Gastroesophageal sphincter (tissue), 4 donors: Measurements from ENCODE around the gene MIPOL1. TPM values are rescaled to one million over a fixed set of nuclear protein-coding genes. Genes with fewer than 3 reads are reported as not detected.
"Not testable (repeated sequence)": the region's sequence is repeated elsewhere in the genome, so short reads cannot be mapped to it uniquely, and the experiment has no call there.

Experiments used
- ATAC-seq: fragments of 150-250 bp; one replicate; pipeline ENCODE4 v1.9.1; 2016; ENCODE audit warnings: mild to moderate bottlenecking, moderate library complexity
- H3K27ac ChIP-seq, 4 donors: fragments of 200-600 bp; sonication (generic) in 3 of 4; 1 replicate in 3 of 4; 2 replicates in 1 of 4; pipeline ENCODE4 v1.5.1; 2016 to 2019
- H3K27me3 ChIP-seq: fragments of 200-600 bp; sonication (generic); one replicate; pipeline ENCODE4 v1.5.1; 2019
- H3K36me3 ChIP-seq, 2 donors: fragments of 200-600 bp; sonication (generic); one replicate each; pipeline ENCODE4 v1.5.1; 2019; ENCODE audit warnings: control low read depth in 1 of 2
- H3K4me1 ChIP-seq, 3 donors: fragments of 200-600 bp; sonication (generic); 1 replicate in 2 of 3; 2 replicates in 1 of 3; pipeline ENCODE4 v1.5.1; 2016 to 2019; ENCODE audit warnings: control low read depth in 2 of 3
- H3K4me3 ChIP-seq, 2 donors: fragments of 200-600 bp; sonication (generic); one replicate each; pipeline ENCODE4 v1.5.1; 2019; ENCODE audit warnings: mild to moderate bottlenecking in 1 of 2, moderate library complexity in 1 of 2
- H3K9me3 ChIP-seq, 3 donors: fragments of 200-600 bp; sonication (generic); one replicate each; pipeline ENCODE4 v1.5.1; 2017 to 2019; ENCODE audit warnings: control low read depth in 2 of 3
- EP300 ChIP-seq: sonication (generic); formaldehyde crosslinking; IDR thresholded peaks from one replicate; pipeline ENCODE4 v1.6.1; 2017; ENCODE audit warnings: antibody characterized with exemption, mild to moderate bottlenecking
- POLR2A ChIP-seq, 2 donors: fragments of 450-650 bp; IDR thresholded peaks; one replicate each; pipeline ENCODE4 v1.6.1; 2017; ENCODE audit warnings: antibody characterized with exemption in 2 of 2, mild to moderate bottlenecking in 2 of 2, moderate library complexity in 1 of 2
- POLR2AphosphoS5 ChIP-seq: sonication (generic); formaldehyde crosslinking; IDR thresholded peaks from one replicate; pipeline ENCODE4 v1.6.1; 2017; ENCODE audit warnings: antibody characterized with exemption
- WGBS, 2 donors: methylation state at CpG; one replicate each; pipeline ENCODE4 v1.1.5; 2018; ENCODE audit warnings: low coverage in 1 of 2; 5-methylcytosine and 5-hydroxymethylcytosine counted together
- total RNA-seq, 4 donors: library from RNA; depleted of rRNA; stranded (reverse); fragments of >200 nt; gene quantifications; one replicate each; pipeline ENCODE4 v1.1.0, GENCODE V29; 2016
- TF ChIP-seq, protein P1 (sequence below), 4 experiments: fragments of 200-600 bp in 2 of 4; fragments of 450-650 bp in 2 of 4; sonication (generic) in 1 of 4; IDR thresholded peaks; one replicate each; pipeline ENCODE4 v1.5.1; 2017 to 2019; ENCODE audit warnings: antibody characterized with exemption in 4 of 4, mild to moderate bottlenecking in 2 of 4, moderate library complexity in 2 of 4

MIPOL1 gene
- total RNA-seq, 4 donors from 2014 or later: 10.6 to 32.8 (median 19.4) TPM

DNA sequence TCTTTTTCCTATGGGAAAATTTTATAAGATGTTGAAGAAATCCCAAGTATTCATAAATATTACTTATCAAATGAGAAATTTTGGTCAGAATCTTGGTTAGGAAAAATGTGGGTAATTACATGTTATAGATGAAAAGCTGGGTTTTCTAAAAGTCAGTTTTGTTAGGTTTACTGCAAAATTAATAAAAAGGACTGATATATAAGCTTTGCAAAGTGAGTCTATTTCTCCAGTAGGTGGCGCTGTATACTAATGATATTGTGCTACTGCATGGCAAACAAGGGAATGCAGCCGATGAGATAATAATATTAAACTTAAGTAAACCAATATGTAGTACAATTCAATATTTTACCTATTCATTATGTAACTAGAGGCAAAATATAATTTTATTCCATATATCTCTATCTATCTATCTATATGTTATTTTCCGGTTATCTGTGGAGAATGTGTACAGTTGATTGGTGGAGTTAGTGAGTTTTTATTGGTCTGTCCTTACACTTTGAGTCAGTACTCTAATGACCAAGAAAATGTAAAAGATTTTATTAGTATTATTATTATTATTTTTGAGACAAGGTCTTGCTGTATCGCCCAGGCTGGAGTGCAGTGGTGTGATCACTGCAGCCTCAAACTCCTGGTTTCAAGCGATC, 32.9 kb downstream of the MIPOL1 start:
- H3K4me1 ChIP-seq: no peaks in the 10 kb centered on the region
- TF ChIP-seq POLR2AphosphoS5: no peak
- TF ChIP-seq, protein P1, sequence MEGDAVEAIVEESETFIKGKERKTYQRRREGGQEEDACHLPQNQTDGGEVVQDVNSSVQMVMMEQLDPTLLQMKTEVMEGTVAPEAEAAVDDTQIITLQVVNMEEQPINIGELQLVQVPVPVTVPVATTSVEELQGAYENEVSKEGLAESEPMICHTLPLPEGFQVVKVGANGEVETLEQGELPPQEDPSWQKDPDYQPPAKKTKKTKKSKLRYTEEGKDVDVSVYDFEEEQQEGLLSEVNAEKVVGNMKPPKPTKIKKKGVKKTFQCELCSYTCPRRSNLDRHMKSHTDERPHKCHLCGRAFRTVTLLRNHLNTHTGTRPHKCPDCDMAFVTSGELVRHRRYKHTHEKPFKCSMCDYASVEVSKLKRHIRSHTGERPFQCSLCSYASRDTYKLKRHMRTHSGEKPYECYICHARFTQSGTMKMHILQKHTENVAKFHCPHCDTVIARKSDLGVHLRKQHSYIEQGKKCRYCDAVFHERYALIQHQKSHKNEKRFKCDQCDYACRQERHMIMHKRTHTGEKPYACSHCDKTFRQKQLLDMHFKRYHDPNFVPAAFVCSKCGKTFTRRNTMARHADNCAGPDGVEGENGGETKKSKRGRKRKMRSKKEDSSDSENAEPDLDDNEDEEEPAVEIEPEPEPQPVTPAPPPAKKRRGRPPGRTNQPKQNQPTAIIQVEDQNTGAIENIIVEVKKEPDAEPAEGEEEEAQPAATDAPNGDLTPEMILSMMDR (IDR thresholded peaks at IDR 0.05): peak; percentile 55 to 73 (median 62)
- peaks cover 0 to 2% (median 0%) of the 10 kb centered on the region in 3 donors for H3K9me3 ChIP-seq
- H3K27ac ChIP-seq: no peak overlapping the region
- 56% methylated on average over 5 of the region's 5 CpGs for WGBS, 2 donors
- no peaks in the 10 kb centered on the region for H3K27me3 ChIP-seq
- H3K4me3 ChIP-seq: no peak overlapping the region
- H3K36me3 ChIP-seq: no peaks in the 10 kb centered on the region
- ATAC-seq: no peak

DNA sequence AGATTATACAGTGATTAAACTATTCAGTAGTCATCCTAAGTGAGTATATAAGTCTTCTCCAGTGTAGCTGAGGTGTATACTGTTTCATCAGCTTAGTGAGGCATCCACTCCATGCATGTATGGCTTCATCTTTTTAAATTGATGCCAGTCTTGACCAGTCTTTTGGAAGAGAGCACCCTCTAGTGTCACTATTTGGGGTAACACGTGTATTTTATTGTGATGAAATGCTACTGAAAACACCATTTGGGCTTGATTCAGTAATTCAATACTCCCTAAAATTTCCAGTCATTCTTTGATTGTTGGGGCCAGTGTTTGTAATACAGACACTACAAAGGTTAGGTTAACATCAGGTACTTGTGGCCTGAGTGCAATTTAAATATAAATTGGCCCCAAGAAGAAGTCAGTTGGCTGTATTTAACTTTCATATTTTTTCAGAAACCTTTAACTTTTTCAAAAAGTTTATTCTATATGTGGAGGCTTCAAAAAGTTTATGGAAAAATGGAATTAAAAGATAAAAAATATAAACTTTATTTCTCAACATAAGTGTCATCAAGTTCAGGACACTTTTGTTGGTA, 35.3 kb downstream of the MIPOL1 start:
- Histone ChIP-seq H3K9me3 (no peaks in the 10 kb centered on the region), H3K4me1 (no peaks in the 10 kb centered on the region), H3K36me3 (no peaks in the 10 kb centered on the region), H3K27me3 (no peaks in the 10 kb centered on the region), H3K4me3 (no peak overlapping the region), H3K27ac (no peak overlapping the region)
- ATAC-seq: no peak
- TF ChIP-seq POLR2A (IDR thresholded peaks at IDR 0.05): no peak
- TF ChIP-seq, protein P1 (IDR thresholded peaks at IDR 0.05): peak; percentile 28 to 65 (median 41)
- WGBS, 2 donors: 0% methylated on average over 1 of the region's 1 CpG; no CpG with 5 or more reads in 1 of the 2 donors

DNA sequence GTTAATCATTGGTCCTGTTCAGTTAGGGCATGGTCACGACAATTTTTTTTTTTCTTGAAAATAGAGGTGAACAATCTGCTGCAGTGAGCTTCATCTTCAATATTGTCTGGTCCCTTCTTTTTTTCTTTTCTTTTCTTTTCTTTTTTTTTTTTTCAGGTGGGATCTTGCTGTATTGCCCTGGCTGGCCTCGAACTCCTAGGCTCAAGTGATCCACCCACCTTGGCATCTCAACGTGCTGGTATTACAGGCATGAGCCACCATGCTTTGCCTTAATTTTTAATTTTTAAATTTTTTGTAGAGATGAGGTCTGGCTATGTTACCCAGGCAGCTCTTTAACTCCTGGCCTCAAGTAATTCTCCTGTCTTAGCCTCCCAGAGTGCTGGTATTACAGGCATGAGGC, 36.5 kb downstream of the MIPOL1 start:
- no peak for ATAC-seq
- Histone ChIP-seq H3K9me3 (no peaks in the 10 kb centered on the region), H3K27ac (no peak overlapping the region), H3K4me1 (no peaks in the 10 kb centered on the region), H3K36me3 (no peaks in the 10 kb centered on the region), H3K4me3 (no peak overlapping the region), H3K27me3 (no peaks in the 10 kb centered on the region)
- WGBS, 2 donors: 85 to 100% methylated on average over 2 to 3 of the region's 3 CpGs
- TF ChIP-seq POLR2A (IDR thresholded peaks at IDR 0.05): no peak
- no peak for TF ChIP-seq POLR2AphosphoS5
- TF ChIP-seq, protein P1 (IDR thresholded peaks at IDR 0.05): no peak
- no peak for TF ChIP-seq EP300

DNA sequence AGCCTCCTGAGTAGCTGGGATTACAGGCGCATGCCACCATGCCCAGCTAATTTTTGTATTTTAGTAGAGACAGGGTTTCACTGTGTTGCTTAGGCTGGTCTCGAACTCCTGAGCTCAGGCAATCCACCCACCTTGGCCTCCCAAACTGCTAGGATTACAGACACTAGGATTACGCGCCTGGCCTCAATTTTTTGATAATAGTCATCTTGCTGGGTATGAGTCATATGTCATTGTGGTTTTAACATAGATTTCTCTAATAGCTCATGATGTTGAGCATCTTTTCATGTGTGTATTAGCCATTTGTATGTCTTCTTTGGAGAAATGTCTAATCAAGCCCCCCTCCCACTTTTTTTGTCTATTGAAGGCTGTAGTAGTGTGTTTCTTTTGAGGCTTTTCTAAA, 38.3 kb downstream of the MIPOL1 start:
- 80 to 85% methylated on average over 4 of the region's 4 CpGs for WGBS, 2 donors
- H3K9me3 ChIP-seq, ATAC-seq, H3K27ac ChIP-seq, H3K4me3 ChIP-seq, H3K27me3 ChIP-seq, H3K4me1 ChIP-seq, H3K36me3 ChIP-seq: not testable (repeated sequence)

DNA sequence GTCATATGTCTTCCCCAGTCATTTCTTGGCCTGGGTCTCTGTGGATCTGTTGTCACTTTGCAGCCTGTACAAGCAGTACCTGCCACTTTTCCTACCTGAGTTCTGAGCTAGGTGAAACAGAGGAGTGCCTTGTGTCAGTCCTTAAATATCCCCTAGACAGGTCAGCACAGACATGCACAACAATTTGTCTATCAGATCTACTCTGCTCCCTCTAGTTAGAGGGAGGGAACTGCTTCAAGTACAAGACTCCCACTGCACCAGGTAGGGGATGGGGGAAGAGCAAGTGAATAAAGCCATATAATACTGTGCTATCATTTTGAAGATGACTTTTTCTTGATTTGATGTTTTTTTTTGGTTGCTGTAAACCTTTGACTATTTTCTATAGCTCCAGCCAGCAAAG, 39.4 kb downstream of the MIPOL1 start:
- no peak for ATAC-seq
- Histone ChIP-seq H3K9me3 (no peaks in the 10 kb centered on the region), H3K27me3 (no peaks in the 10 kb centered on the region), H3K27ac (no peak overlapping the region), H3K4me3 (no peak overlapping the region), H3K36me3 (no peaks in the 10 kb centered on the region), H3K4me1 (no peaks in the 10 kb centered on the region)
- TF ChIP-seq EP300: no peak
- no peak for TF ChIP-seq POLR2AphosphoS5
- TF ChIP-seq, protein P1 (IDR thresholded peaks at IDR 0.05): no peak
- TF ChIP-seq POLR2A (IDR thresholded peaks at IDR 0.05): no peak
